K562 (cell line): ENCODE measurements around the gene CCNT2. TPM values are rescaled to one million over a fixed set of nuclear protein-coding genes. Genes with fewer than 3 reads are reported as not detected.

Experiments
- ATAC-seq: fragments of 200-7000 bp; cut with Tn5 transposase; 3 replicates; pipeline ENCODE4 v1.9.1; 2020; ENCODE audit warnings: moderate library complexity
- BruUV-seq: library from RNA; stranded (reverse); fragments of 400-500 nt; replicated peaks from 2 replicates; lab custom pipeline; 2021; lab: Mats Ljungman, UMichigan
- CTCF ChIA-PET: fragments of 300-600 bp; formaldehyde crosslinking; extraction: SDS; loops from one replicate; lab custom pipeline; 2021; ENCODE audit warnings: low intra/inter-chr PET ratio; lab: Yijun Ruan, JAX
- POLR2A ChIA-PET: fragments of 300-600, 350-650 bp; sonication (Branson Sonifier 250); formaldehyde crosslinking; extraction: SDS; loops from one replicate; lab custom pipeline; 2021; ENCODE audit warnings: antibody characterized with exemption, inconsistent platforms; lab: Yijun Ruan, JAX
- DNase-seq, 4 experiments: peaks; one replicate each; pipeline versions ENCODE4 v3.0.0 to v3.0.0-alpha.2; 2011 to 2018; ENCODE audit warnings: low spot score in 3 of 4, mixed read lengths in 3 of 4; ENCODE audit errors: extremely low read depth in 1 of 4
- FAIRE-seq: peaks from 2 replicates; lab custom pipeline; 2011; peaks lifted over from hg19 to GRCh38; lab: Jason Lieb, UNC
- H2AFZ ChIP-seq: 2 replicates; pipeline ENCODE4 v1.6.0; 2011; ENCODE audit warnings: low read depth, low read length, control low read depth, inconsistent platforms
- H3K27ac ChIP-seq: fragments of 200-600 bp; 3 replicates; pipeline ENCODE4 v1.8.0; 2011; ENCODE audit warnings: low read depth, mild to moderate bottlenecking, control low read depth, inconsistent platforms, low read length, moderate library complexity, mixed read lengths; ENCODE audit errors: extremely low read depth
- H3K27me3 ChIP-seq, 2 experiments: fragments of 300-600 bp in 1 of 2; 2 replicates in 1 of 2; 3 replicates in 1 of 2; pipeline versions ENCODE4 v1.6.0 to v1.8.0; 2011; ENCODE audit warnings: inconsistent platforms in 2 of 2, low read length in 2 of 2, mild to moderate bottlenecking in 1 of 2, mixed read lengths in 1 of 2, moderate library complexity in 1 of 2; ENCODE audit not compliant: control insufficient read depth in 2 of 2, insufficient read depth in 2 of 2
- H3K36me3 ChIP-seq: fragments of 300-600 bp; 3 replicates; pipeline ENCODE4 v1.8.0; 2011; ENCODE audit warnings: mild to moderate bottlenecking, low read length, inconsistent platforms; ENCODE audit not compliant: control insufficient read depth, insufficient read depth
- H3K4me1 ChIP-seq, 2 experiments: fragments of 200-600 bp in 1 of 2; replicated peaks in 1 of 2; 2 replicates in 1 of 2; 3 replicates in 1 of 2; pipeline versions ENCODE4 v1.5.1 to v1.8.0; 2011; ENCODE audit warnings: inconsistent platforms in 2 of 2, low read length in 2 of 2, mild to moderate bottlenecking in 1 of 2, mixed read lengths in 1 of 2, moderate library complexity in 1 of 2; ENCODE audit not compliant: control insufficient read depth in 2 of 2, insufficient read depth in 2 of 2
- H3K4me2 ChIP-seq: 2 replicates; pipeline ENCODE4 v1.6.1; 2011; ENCODE audit warnings: low read length, control low read depth, inconsistent platforms, mixed read lengths; ENCODE audit not compliant: insufficient read depth
- H3K4me3 ChIP-seq: fragments of 200-600 bp; sonication (generic), shearing (Covaris generic); 2 replicates; pipeline ENCODE4 v1.5.1; 2016; ENCODE audit warnings: control low read depth, inconsistent platforms
- H3K79me2 ChIP-seq: fragments of 200-600 bp; 3 replicates; pipeline ENCODE4 v1.8.0; 2011; ENCODE audit warnings: low read length, inconsistent platforms; ENCODE audit not compliant: control insufficient read depth, insufficient read depth
- H3K9ac ChIP-seq, 2 experiments: 2 replicates each; pipeline versions ENCODE4 v1.6.0 to v1.6.1; 2011; ENCODE audit warnings: low read depth in 2 of 2, low read length in 2 of 2, control low read depth in 1 of 2, inconsistent platforms in 1 of 2, mild to moderate bottlenecking in 1 of 2, mixed read lengths in 1 of 2; ENCODE audit not compliant: insufficient read depth in 1 of 2
- H3K9me1 ChIP-seq: one replicate; pipeline ENCODE4 v1.6.0; 2011; ENCODE audit warnings: inconsistent platforms, mild to moderate bottlenecking, low read length, moderate library complexity; ENCODE audit not compliant: control insufficient read depth, insufficient read depth
- H3K9me3 ChIP-seq: replicated peaks from 2 replicates; pipeline ENCODE4 v1.5.1; 2011; ENCODE audit warnings: low read depth, low read length, inconsistent platforms; ENCODE audit not compliant: control insufficient read depth, insufficient read depth
- H4K20me1 ChIP-seq: replicated peaks from 2 replicates; pipeline ENCODE4 v1.6.1; 2011; ENCODE audit warnings: low read length, inconsistent platforms, mixed read lengths; ENCODE audit not compliant: control insufficient read depth, insufficient read depth
- BRF1 ChIP-seq: IDR thresholded peaks from 3 replicates; pipeline ENCODE4 v1.6.1; 2011; ENCODE audit warnings: borderline replicate concordance, mild to moderate bottlenecking; ENCODE audit not compliant: insufficient read length; ENCODE audit errors: extremely low read depth
- DPF2 ChIP-seq: fragments of 450-650 bp; IDR thresholded peaks from 2 replicates; pipeline ENCODE4 v1.6.1; 2016
- FOXA3 ChIP-seq, 2 experiments: fragments of 450-650 bp in 1 of 2; sonication (generic) in 1 of 2; formaldehyde crosslinking; IDR thresholded peaks in 1 of 2; conservative IDR thresholded peaks in 1 of 2; 2 replicates each; pipeline versions ENCODE4 v1.4.0 to v1.8.0; 2020 to 2022; ENCODE audit warnings: mild to moderate bottlenecking in 2 of 2, missing genetic modification reagents in 1 of 2
- FOXK1 ChIP-seq: sonication (generic); formaldehyde crosslinking; IDR thresholded peaks from 2 replicates; pipeline ENCODE4 v1.8.0; 2022; ENCODE audit warnings: missing genetic modification reagents, mild to moderate bottlenecking, borderline replicate concordance
- IRF1 ChIP-seq: sonication (generic); formaldehyde crosslinking; IDR thresholded peaks from 2 replicates; pipeline ENCODE4 v1.8.0; 2022; ENCODE audit warnings: missing genetic modification reagents, mild to moderate bottlenecking, borderline replicate concordance
- PTTG1 ChIP-seq: fragments of 450-650 bp; IDR thresholded peaks from 2 replicates; pipeline ENCODE4 v1.6.1; 2016; ENCODE audit warnings: low read depth, mild to moderate bottlenecking, missing genetic modification characterization, missing compliant biosample characterization
- YY1 ChIP-seq, 3 experiments: IDR thresholded peaks; 2 replicates each; pipeline ENCODE4 v1.6.1; 2011; ENCODE audit warnings: low read length in 2 of 3, mild to moderate bottlenecking in 2 of 3, moderate library complexity in 2 of 3, borderline replicate concordance in 1 of 3, control low read depth in 1 of 3, low read depth in 1 of 3; ENCODE audit not compliant: insufficient read depth in 3 of 3, insufficient replicate concordance in 2 of 3, control insufficient read depth in 1 of 3, insufficient read length in 1 of 3; ENCODE audit errors: extremely low read depth in 1 of 3
- WGBS: fragments of 100-300 bp; shearing (Covaris generic); methylation state at CpG from one replicate; pipeline ENCODE4 v1.1.6; 2016; ENCODE audit warnings: low coverage, mixed read lengths; ENCODE audit not compliant: insufficient coverage; ENCODE audit errors: missing lambda C conversion rate; 5-methylcytosine and 5-hydroxymethylcytosine counted together
- in situ Hi-C: fragments of 300-500 bp; cut with MboI; formaldehyde crosslinking; loops from 4 replicates; pipeline ENCODE4 v1.15.0; 2018; ENCODE audit warnings: inconsistent platforms, mixed read lengths
- intact Hi-C: fragments of 100-400 bp; cut with micrococcal nuclease; formaldehyde crosslinking; loops from 2 replicates; pipeline ENCODE4 v1.14.2; 2022
- polyA plus RNA-seq, 8 experiments: library from polyadenylated mRNA; depleted of rRNA in 4 of 8; stranded (reverse) in 5 of 8; unstranded in 3 of 8; fragments of >200 nt; fragmentation: Nextera tagmentation in 2 of 8; fragmentation: Illumina TruSeq in 1 of 8; extraction: Ambion mirVana in 2 of 8; extraction: Trizol in 1 of 8; gene quantifications; 2 replicates each; pipeline versions ENCODE4 v1.2.1 to v1.2.3, GENCODE V29; 2011 to 2014; ENCODE audit warnings: inconsistent platforms in 1 of 8, missing spikeins in 1 of 8
- total RNA-seq, 7 experiments: library from RNA; depleted of rRNA in 6 of 7; stranded (reverse); fragments of >200 nt in 6 of 7; fragmentation: Illumina TruSeq in 2 of 7; extraction: Trizol in 2 of 7; gene quantifications; 2 replicates each; pipeline versions ENCODE4 v1.2.1 to v1.2.3, GENCODE V29; 2011 to 2021; ENCODE audit warnings: low replicate concordance in 1 of 7
- TF ChIP-seq, protein P1 (sequence below): IDR thresholded peaks from 2 replicates; pipeline ENCODE4 v1.6.1; 2016; ENCODE audit warnings: missing genetic modification characterization, missing compliant biosample characterization

CCNT2 gene
- total and polyA plus RNA-seq, 9 of the 15 experiments (the other 6 are each of a cell fraction or from before 2014, with no cell fraction given) = 12.6 to 30.0 (median 22.7) TPM

- CTCF ChIA-PET = no interaction called here
- DNase-seq = no peak
- BruUV-seq = no TSS peak
Observed at GRCh38 chr2:134946073-134946472, 27.5 kb downstream of the CCNT2 start.

More at GRCh38 chr2:134946073-134946472, 27.5 kb downstream of the CCNT2 start:
- Histone ChIP-seq H3K27ac (no peak overlapping the region), H3K36me3 (peaks cover 90% of the 10 kb centered on the region), H3K4me2 (no peak overlapping the region), H3K4me3 (no peak overlapping the region), H3K4me1 (no peaks in the 10 kb centered on the region), H3K9ac (no peak overlapping the region), H3K9me1 (no peaks in the 10 kb centered on the region), H3K27me3 (no peaks in the 10 kb centered on the region), H2AFZ (no peak overlapping the region), H3K79me2 (peaks cover 17% of the 10 kb centered on the region; the same call in 1 of the 3 replicates), H3K9me3 (no peaks in the 10 kb centered on the region), H4K20me1 (no peaks in the 10 kb centered on the region)
- POLR2A ChIA-PET = interaction anchor here (0.8 kb wide), 1 partner anchor 16 kb away, joined by 3 read pairs; no protein-coding TSS in a partner anchor
- TF ChIP-seq, protein P1, sequence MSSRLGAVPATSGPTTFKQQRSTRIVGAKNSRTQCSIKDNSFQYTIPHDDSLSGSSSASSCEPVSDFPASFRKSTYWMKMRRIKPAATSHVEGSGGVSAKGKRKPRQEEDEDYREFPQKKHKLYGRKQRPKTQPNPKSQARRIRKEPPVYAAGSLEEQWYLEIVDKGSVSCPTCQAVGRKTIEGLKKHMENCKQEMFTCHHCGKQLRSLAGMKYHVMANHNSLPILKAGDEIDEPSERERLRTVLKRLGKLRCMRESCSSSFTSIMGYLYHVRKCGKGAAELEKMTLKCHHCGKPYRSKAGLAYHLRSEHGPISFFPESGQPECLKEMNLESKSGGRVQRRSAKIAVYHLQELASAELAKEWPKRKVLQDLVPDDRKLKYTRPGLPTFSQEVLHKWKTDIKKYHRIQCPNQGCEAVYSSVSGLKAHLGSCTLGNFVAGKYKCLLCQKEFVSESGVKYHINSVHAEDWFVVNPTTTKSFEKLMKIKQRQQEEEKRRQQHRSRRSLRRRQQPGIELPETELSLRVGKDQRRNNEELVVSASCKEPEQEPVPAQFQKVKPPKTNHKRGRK (tag) = no peak
- TF ChIP-seq YY1 (IDR thresholded peaks at IDR 0.05; ENCODE audit: borderline replicate concordance in 1 of 3, control insufficient read depth in 1 of 3, extremely low read depth in 1 of 3, insufficient read depth in 3 of 3, insufficient read length in 1 of 3, insufficient replicate concordance in 2 of 3, low read depth in 1 of 3, low read length in 2 of 3) (no peak), FOXK1 (no peak), IRF1 (CRISPR knock-in tag) (no peak), FOXA3 (CRISPR knock-in tag; conservative IDR thresholded peaks at IDR 0.05 in 1 of 2, IDR thresholded peaks at IDR 0.05 in 1 of 2) (no peak), PTTG1 (no peak), BRF1 (no peak), DPF2 (no peak)
- in situ Hi-C loops (no loop called here), intact Hi-C loops (no loop called here)
- ATAC-seq (no peak; the same call in 2 of the 3 replicates), FAIRE-seq (no peak)
- 84% methylated on average over 6 of the region's 6 CpGs for WGBS
